Subcutaneous preadipocyte (primary cell): ENCODE measurements around the gene C11orf52. TPM values are rescaled to one million over a fixed set of nuclear protein-coding genes. Genes with fewer than 3 reads are reported as not detected.

Experiments
- small RNA-seq: library from RNA; depleted of rRNA; stranded (forward); fragments of <200 nt; gene quantifications from one replicate; pipeline ENCODE3, GENCODE V24; 2012
- total RNA-seq: library from RNA; depleted of rRNA; stranded (reverse); fragments of >200 nt; gene quantifications from 2 replicates; pipeline ENCODE4 v1.2.3, GENCODE V29; 2012

C11orf52 gene, protein sequence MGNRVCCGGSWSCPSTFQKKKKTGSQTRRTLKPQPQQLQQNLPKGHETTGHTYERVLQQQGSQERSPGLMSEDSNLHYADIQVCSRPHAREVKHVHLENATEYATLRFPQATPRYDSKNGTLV
- total RNA-seq, result 0.37 TPM in 1 of 2 replicates, not detected in the other

DNA sequence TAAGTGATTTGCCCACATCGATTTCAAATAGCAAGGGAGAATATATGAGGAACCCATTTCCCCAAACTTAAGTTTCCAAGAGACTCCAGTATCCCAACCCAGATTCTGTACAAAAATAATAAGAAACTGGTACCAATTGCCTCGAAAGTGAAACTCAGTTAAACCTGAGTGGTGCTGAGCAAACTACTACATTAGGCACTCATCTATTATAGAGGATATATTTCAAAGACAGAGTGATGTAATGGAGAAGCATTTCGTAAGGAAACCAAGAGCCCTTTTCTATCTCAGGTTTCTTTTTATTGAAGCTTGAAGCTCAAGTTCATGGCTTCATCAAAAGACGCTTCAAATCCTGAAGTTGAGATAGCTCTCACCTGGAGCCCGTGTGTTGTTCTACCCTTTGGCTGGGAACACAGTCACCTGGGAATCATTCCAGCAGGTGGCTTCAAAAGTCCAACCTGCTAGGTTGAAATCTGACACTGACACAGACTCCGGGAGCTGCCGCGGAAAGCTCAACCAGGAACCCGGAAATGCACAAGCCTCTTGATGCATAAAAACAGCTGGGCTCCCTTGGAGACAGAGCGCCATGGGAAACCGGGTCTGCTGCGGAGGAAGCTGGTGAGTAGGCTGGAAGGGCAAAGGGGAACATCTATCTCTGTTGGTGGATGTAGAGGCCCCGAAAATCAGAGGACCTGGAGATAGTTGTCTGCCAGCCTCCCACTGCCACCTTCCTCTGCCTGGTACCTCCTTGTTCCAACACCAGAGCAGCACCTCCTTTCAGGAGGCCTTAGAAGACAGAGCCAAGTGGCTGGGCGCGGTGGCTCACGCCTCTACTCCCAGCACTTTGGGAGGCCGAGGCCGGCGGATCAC is at the start of gene C11orf52:
C11orf52 (plus strand) TSS at position 524 of the 867 bp plus-strand sequence; CDS start at position 584, 60 bp downstream.

DNA sequence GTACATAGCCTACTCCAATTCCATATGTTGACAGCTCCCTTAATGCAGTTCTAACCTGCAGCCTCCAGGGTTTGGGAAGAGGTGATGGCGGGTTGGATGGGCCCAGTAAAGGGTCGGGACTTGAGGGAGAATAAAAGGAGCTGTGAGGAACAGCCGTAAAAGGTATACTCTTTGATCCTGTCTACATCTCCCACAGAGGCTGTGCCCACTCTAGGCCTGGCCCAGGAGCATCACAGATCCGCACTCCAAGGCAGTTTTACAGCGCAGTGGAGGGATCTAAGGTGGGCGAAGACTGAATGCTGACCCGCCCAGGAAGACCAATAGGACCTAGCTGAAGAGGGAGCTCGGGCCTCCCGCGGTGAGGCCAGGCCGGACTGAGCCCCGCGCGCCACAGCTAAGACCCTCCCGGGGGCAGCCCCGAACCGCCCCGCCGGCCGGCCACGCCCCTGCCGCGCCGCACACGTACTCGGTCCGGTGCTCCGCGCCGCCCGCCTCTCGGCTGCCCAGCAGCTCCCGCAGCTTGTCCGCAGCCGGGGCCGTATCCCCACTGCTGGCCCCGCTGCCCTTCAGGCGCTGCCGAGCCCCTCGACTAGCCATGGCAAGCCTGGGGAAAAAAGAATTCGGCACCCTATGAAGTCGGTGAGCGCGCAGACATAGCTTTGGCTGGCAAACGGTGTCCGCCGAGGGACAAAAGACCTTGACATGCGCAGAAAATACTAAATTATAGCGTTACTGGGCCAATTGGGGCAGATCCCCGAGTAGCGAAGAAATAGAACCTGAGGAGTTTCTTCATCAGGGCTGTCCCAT is 47.6 kb upstream of the C11orf52 start, which contains the start of gene ALG9:
ALG9 (minus strand) TSS at position 696 of the 807 bp plus-strand sequence; CDS start at position 597, 99 bp downstream.

DNA sequence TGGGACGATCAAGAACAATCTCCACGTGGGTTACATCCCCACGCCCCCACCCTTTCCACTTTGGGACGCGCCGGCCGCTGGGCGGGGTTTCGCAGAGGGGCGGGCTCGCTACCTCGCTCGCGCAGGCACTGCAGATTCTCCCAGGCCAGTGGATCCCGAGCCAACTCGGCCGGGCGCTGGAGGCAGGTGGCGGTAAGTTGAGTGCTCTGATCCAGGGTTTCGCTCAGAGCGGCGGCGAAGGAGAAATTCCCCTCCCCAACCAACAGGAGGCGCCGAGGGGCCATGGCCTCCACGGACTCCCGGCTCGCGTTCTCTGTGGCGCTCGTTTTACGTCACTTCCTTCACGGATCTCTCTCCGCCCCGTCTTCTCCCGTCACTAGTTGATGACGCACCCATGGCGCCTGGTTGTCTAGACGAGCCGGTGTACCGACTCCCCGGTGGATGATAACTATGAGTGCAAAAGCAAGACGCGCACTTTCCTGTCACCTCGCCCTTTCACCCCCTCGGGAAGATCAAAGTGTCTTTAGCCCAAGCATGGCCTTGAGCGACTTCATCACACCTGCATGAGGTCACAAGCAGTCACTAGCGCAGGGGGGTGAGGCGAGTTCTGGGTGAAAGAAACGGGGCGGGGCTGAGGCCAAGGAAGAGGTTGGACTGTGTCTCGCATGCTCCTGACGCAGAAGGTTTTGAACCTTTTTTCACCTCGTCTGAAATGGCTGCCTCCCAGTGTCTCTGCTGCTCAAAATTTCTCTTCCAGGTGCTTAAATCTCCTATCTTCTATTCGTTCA is 39.7 kb upstream of the C11orf52 start, which contains the start of the genes CFAP68 and FDXACB1:
CFAP68 (plus strand) TSS at position 693 of the 788 bp plus-strand sequence; CDS start at position 713, 20 bp downstream.
FDXACB1 (minus strand) TSS at position 317 of the 788 bp plus-strand sequence; CDS start at position 284, 33 bp downstream.

DNA sequence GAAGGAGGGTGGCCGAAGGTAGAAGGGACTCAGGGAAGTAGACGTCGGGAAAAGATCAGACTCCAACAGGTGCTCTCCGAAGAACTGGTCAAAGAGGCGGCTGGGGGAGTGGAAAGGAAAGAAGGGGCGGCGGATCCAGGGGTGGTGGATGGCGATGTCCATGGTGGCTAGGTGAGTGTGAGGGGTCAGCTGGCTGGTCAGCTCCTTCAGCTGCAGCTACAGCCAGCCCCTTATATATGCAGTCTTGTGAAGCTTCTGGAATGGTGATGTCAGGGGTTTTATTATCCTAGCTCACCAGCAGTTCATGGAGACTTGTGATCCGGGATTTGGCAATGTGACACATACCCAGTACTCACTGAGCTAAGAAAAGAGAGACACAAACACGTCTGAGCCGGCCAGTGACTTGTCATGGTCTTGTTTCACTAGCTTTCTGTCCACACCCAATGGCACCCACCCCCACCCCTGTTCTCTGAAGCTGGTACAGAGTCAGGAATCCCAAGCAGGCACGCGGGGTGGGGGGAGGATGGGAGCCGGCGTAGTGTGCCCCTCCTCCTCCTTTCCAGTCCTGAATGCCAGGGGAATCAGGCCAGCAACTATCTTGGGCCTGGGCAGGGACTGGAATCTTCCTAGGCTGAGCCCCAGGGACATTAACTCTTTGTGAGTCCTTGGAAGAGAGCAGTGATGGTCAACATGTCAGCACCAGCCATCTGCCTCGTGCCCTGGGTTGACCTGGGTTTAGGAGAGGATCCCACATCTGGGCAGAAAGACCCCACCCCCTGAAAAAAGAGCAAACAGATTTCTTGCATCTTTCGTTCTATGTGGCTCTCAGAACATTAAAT is 6.9 kb upstream of the C11orf52 start, which contains the start of gene CRYAB:
CRYAB (minus strand) TSS at position 208 of the 839 bp plus-strand sequence; CDS start at position 162, 46 bp downstream.

DNA sequence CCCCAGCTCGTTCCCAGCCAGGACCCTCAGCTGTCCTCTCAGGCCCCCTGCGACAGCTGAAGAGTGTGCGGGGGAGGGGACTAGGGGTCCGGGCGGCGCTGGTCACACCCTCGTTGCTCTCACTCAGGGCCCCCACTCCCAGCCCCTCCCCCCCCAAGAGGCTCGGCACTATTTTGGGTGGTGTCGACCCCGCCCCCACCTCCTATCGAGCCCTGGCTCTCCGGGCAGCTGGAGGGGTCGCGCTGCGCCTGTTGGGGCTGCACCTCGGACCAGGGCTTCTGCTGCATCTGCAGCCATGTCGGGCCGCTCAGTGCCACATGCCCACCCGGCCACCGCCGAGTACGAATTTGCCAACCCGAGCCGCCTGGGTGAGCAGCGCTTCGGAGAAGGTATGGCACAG is 6.2 kb upstream of the C11orf52 start, which contains the start of gene HSPB2:
HSPB2 (plus strand) TSS at position 200 of the 400 bp plus-strand sequence; CDS start at position 296, 96 bp downstream.

Small RNA genes lying within 50 kb of the gene (small RNA-seq; reads per million reads assigned to genes)
- not detected for gene C11orf52
- gene RNA5SP351, result not detected
- not detected for gene RPL37AP8

Other genes with a start within 250 kb of the C11orf52 start
- 20.2 and 34.8 TPM in 2 replicates for gene PPP2R1B, start 152.5 kb upstream of the C11orf52 start, total RNA-seq
- gene ALG9, start 47.3 kb upstream of the C11orf52 start, total RNA-seq, result 23.5 and 36.6 TPM in 2 replicates
- gene FDXACB1, start 39.7 kb upstream of the C11orf52 start, total RNA-seq, result 2.6 and 4.9 TPM in 2 replicates
- 8.6 and 13.2 TPM in 2 replicates for gene CFAP68, start 39.4 kb upstream of the C11orf52 start, total RNA-seq
- gene CRYAB, start 7.1 kb upstream of the C11orf52 start, total RNA-seq, result 6.5 and 29.8 TPM in 2 replicates
- gene HSPB2, start 6.2 kb upstream of the C11orf52 start, total RNA-seq, result 0.20 and 0.73 TPM in 2 replicates
- gene DIXDC1, start 18.4 kb downstream of the C11orf52 start, total RNA-seq, result 10.2 and 13.6 TPM in 2 replicates
- gene DLAT, start 106.5 kb downstream of the C11orf52 start, total RNA-seq, result 47.4 and 69.0 TPM in 2 replicates
- gene PIH1D2, start 155.1 kb downstream of the C11orf52 start, total RNA-seq, result 2.2 TPM in 2 replicates
- gene NKAPD1, start 155.4 kb downstream of the C11orf52 start, total RNA-seq, result 19.5 and 21.3 TPM in 2 replicates
- gene TIMM8B, start 167.8 kb downstream of the C11orf52 start, total RNA-seq, result 55.9 and 73.5 TPM in 2 replicates
- gene SDHD, start 168.0 kb downstream of the C11orf52 start, total RNA-seq, result 128 and 148 TPM in 2 replicates
- not detected in 2 replicates for gene IL18, start 245.2 kb downstream of the C11orf52 start, total RNA-seq
- under 0.01 and 0.20 TPM in 2 replicates for gene TEX12, start 248.5 kb downstream of the C11orf52 start, total RNA-seq